Measurements from ENCODE around the gene HSPBP1. TPM values are rescaled to one million over a fixed set of nuclear protein-coding genes. Genes with fewer than 3 reads are reported as not detected.
A peak's percentile ranks its signal among the peaks of the same experiment; 100 is the strongest.

The HSPBP1 gene
- polyA plus RNA-seq, 3 donors = 12.3 to 17.0 (median 15.3) TPM

GRCh38 chr19:55310498-55310897 is 30.6 kb upstream of the HSPBP1 start:
- H3K4me1 ChIP-seq (ENCODE audit: control insufficient read depth in 1 of 2, insufficient read depth in 2 of 2, low read length in 2 of 2) = no peaks in the 10 kb centered on the region
- no peak for TF ChIP-seq CTCF (IDR thresholded peaks at IDR 0.05)
- Mint-ChIP-seq H3K27ac (peak overlapping the region in 2 of 7 donors; percentile 8 to 23), H3K4me3 (no peak overlapping the region), H3K4me1 (peaks cover 9% of the 10 kb centered on the region), H3K27me3 (ENCODE audit: low read depth in 3 of 3) (peaks cover 0 to 3% (median 2%) of the 10 kb centered on the region in 3 donors), H3K36me3 (peaks cover 26 to 34% of the 10 kb centered on the region in 2 donors), H3K9me3 (peaks cover 0 to 11% (median 6%) of the 10 kb centered on the region in 7 donors)
- no peak overlapping the region for H3K4me2 ChIP-seq (replicated peaks; ENCODE audit: extremely low read depth, low read length, poor library complexity, severe bottlenecking)
- H3K9me3 ChIP-seq (replicated peaks in 1 of 2; ENCODE audit: control insufficient read depth in 1 of 2, insufficient read depth in 1 of 2, low read length in 2 of 2) = peaks cover 0 to 13% of the 10 kb centered on the region in 2 donors
- H4K20me1 ChIP-seq (ENCODE audit: insufficient read depth, low read length) = peaks cover 42% of the 10 kb centered on the region
- no peak overlapping the region for H2AFZ ChIP-seq (ENCODE audit: insufficient read depth, low read depth, low read length, poor library complexity, severe bottlenecking)
- DNase-seq = no peak
- no peak overlapping the region for H3K27ac ChIP-seq (ENCODE audit: low read depth in 1 of 2, low read length in 2 of 2)
- H3K79me2 ChIP-seq (ENCODE audit: insufficient read depth, low read length) = no peaks in the 10 kb centered on the region
- H3K27me3 ChIP-seq (ENCODE audit: control insufficient read depth in 2 of 2, insufficient read depth in 2 of 2, low read length in 2 of 2) = no peaks in the 10 kb centered on the region
- H3K9ac ChIP-seq (ENCODE audit: insufficient read depth, low read length, poor library complexity, severe bottlenecking) = no peak overlapping the region
- no peak overlapping the region for H3K4me3 ChIP-seq (replicated peaks in 1 of 3; ENCODE audit: low read depth in 2 of 3, low read length in 3 of 3)
- WGBS (ENCODE audit: insufficient coverage) = 96% methylated on average over 5 of the region's 7 CpGs
- peaks cover 22 to 27% of the 10 kb centered on the region in 2 donors for H3K36me3 ChIP-seq (replicated peaks in 1 of 2; ENCODE audit: control insufficient read depth in 1 of 2, insufficient read depth in 2 of 2, low read length in 2 of 2)
- intact Hi-C loops (cut with micrococcal nuclease) = loop anchor here in 1 of 2 donors (5.0 kb wide), 1 partner anchor 42 kb away; the partner anchor contains the start of gene COX6B2

GRCh38 chr19:55309448-55309847 is 29.5 kb upstream of the HSPBP1 start:
- Histone ChIP-seq H2AFZ (ENCODE audit: insufficient read depth, low read depth, low read length, poor library complexity, severe bottlenecking) (no peak overlapping the region), H3K36me3 (replicated peaks in 1 of 2; ENCODE audit: control insufficient read depth in 1 of 2, insufficient read depth in 2 of 2, low read length in 2 of 2) (peaks cover 15 to 21% of the 10 kb centered on the region in 2 donors), H3K9me3 (replicated peaks in 1 of 2; ENCODE audit: control insufficient read depth in 1 of 2, insufficient read depth in 1 of 2, low read length in 2 of 2) (peaks cover 0 to 13% of the 10 kb centered on the region in 2 donors), H3K27me3 (ENCODE audit: control insufficient read depth in 2 of 2, insufficient read depth in 2 of 2, low read length in 2 of 2) (no peaks in the 10 kb centered on the region), H3K4me3 (replicated peaks in 1 of 3; ENCODE audit: low read depth in 2 of 3, low read length in 3 of 3) (no peak overlapping the region), H4K20me1 (ENCODE audit: insufficient read depth, low read length) (peaks cover 37% of the 10 kb centered on the region), H3K79me2 (ENCODE audit: insufficient read depth, low read length) (no peaks in the 10 kb centered on the region), H3K4me2 (replicated peaks; ENCODE audit: extremely low read depth, low read length, poor library complexity, severe bottlenecking) (no peak overlapping the region), H3K4me1 (ENCODE audit: control insufficient read depth in 1 of 2, insufficient read depth in 2 of 2, low read length in 2 of 2) (no peaks in the 10 kb centered on the region), H3K9ac (ENCODE audit: insufficient read depth, low read length, poor library complexity, severe bottlenecking) (no peak overlapping the region), H3K27ac (ENCODE audit: low read depth in 1 of 2, low read length in 2 of 2) (no peak overlapping the region)
- H3K4me1 Mint-ChIP-seq = peaks cover 11% of the 10 kb centered on the region
- peaks cover 0 to 13% (median 6%) of the 10 kb centered on the region in 7 donors for H3K9me3 Mint-ChIP-seq
- no peak for TF ChIP-seq CTCF (IDR thresholded peaks at IDR 0.05)
- 91% methylated on average over 5 of the region's 5 CpGs for WGBS (ENCODE audit: insufficient coverage)
- intact Hi-C loops (cut with micrococcal nuclease) = no loop called here
- no peak overlapping the region for H3K4me3 Mint-ChIP-seq
- H3K27ac Mint-ChIP-seq = peak overlapping the region in 1 of 7 donors; percentile 13
- no peak for DNase-seq
- H3K36me3 Mint-ChIP-seq = peaks cover 20 to 24% of the 10 kb centered on the region in 2 donors
- H3K27me3 Mint-ChIP-seq (ENCODE audit: low read depth in 3 of 3) = peaks cover 0 to 3% (median 2%) of the 10 kb centered on the region in 3 donors
